AG08395 (cell line): ENCODE measurements around the gene GRIK2.
"Not testable (repeated sequence)": the region's sequence is repeated elsewhere in the genome, so short reads cannot be mapped to it uniquely, and the experiment has no call there.

Source experiments
- DNase-seq: peaks from one replicate; pipeline ENCODE4 v3.0.0; 2012; ENCODE audit warnings: mixed read lengths, low spot score

Gene GRIK2

DNA sequence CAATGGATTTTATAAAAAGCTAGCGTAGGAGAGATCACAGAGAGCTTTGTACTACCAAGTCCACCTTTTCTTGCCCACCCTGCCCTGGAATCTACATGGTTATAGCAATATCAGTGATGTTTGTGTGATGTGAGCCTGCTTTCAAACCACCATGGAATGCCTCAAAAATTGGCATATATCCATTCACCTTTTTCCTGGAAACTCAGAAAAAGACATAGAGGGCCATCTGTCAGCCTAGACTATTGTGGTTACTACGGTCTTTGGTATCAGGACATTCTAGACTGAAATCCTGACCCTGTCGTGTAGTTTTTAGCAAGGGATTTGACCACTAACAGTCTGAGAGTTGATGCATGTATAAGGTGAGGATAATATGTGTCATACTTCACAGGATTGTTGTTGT, 239.6 kb downstream of the GRIK2 start:
- no peak for DNase-seq

DNA sequence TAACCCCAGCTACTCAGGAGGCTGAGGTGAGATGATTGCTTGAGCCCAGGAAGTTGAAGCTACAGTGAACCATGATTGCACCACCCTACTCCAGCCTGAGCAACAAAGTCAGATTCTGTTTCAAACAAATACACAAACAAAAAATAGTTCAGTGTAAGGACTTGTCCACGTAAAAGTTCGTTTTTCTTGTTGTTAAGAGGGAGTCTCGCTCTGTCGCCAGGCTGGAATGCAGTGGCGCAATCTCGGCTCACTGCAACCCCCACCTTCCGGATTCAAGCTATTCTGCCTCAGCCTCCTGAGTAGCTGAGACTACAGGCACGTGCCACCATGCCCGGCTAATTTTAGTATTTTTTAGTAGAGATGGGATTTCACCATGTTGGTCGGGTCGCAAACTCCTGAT, 245.4 kb downstream of the GRIK2 start:
- not testable (repeated sequence) for DNase-seq

DNA sequence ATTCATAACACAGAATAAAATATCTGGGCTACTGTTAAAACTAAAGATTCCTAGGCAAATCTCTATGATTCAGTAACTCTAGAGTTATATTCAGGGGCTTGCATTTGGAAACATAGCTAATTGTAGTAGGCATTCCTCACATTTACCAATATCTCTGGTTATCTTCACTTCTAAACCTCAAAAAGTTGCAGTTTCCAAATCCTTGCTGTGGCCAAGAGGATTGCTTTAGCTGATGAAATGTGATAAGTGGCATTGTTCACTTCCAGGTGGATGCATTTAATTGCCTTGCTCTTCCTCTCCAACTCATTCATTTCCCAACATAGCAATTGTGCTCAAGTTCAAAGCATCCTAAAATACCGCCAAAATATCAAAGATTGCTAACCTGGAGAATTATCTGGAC, 246.6 kb downstream of the GRIK2 start:
- no peak for DNase-seq

- DNase-seq: no peak
Measured at GRCh38 chr6:101645770-101646169, 252.3 kb downstream of the GRIK2 start.

GRCh38 chr6:101650402-101651100, 257.0 kb downstream of the GRIK2 start:
- DNase-seq: no peak

DNA sequence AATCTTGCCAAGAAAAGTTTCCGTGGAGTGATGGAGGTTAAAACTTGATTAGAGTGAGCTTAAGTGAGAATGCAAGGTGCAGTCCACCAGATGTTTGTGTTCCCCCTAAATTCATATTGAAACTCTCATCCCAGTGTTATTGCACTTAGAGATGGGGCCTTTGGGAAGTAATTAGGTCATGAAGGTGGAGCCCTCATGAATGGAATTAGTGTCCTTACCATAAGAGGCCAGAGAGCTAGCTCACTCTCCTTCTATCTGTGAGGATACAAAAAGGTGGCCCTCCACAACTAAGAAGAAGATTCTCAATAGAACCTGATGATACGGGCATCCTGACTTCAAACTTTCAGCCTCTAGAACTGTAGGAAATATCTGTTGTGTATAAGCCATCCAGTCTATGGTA, 258.6 kb downstream of the GRIK2 start:
- no peak for DNase-seq

- no peak for DNase-seq
Measured at GRCh38 chr6:101655109-101655508, 261.6 kb downstream of the GRIK2 start.

GRCh38 chr6:101662111-101662897, 268.8 kb downstream of the GRIK2 start:
- DNase-seq: no peak

DNA sequence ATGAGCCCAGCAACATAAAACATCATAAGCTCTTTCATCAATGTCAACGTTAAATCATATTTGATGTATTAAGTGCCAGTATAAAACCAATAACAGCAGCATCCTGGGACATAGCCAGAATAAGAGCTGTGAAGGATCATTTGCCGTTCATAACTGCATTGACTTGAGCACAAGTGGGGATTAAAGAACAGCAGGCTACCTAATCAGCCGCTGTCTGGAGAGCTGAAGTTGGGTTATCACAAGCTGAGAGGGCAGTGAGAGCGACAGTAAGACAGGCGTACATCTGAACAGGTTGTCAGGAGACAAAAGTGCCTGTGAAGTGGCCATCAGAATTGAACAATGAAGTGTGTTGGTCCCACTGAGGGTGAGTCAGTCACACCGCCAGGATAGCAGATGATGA, 269.6 kb downstream of the GRIK2 start:
- DNase-seq: no peak

DNA sequence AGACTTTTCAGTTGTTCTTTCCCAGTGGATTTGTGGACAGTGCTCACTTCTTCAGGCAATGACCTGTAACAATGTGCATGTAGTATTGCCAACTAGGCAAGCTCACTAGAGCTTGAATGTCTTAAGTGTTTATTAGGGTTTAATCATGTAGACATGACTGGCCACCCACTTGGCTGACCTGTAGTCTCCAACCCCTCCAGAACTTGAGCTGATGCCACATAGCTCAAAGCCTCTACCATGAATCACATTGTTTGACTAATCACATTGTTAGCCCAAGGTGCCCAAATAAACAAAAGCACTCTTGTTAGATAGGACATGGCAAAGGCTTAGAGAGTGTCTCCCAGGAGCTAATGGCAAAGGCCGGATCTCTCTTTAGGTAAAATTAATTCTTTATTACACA, 272.7 kb downstream of the GRIK2 start:
- peak; percentile 49 for DNase-seq

DNA sequence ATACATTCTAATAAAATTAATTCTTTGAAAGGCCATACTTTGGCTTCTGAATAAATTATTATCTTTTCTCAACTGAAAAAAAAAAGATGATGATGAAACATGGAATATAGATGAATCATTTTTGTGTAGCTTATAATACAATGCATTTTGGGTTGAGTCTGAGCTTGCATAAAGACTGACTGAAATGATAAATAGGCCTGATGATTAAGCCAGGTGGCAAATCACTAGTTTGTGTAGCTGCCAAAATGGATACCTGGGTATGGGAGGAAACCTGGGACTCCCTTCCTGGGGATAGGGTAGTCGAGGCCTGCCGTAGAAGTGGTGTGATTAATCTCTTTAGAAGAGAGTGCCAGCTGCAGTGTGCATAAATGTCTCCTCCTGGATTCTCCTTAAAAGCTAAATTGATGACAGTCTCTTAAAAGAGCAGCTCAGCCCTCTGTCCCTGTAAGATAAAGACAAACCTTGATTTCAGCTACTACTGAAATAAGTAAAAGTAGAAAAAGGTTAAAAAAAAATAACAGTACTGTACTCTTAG, 275.1 kb downstream of the GRIK2 start:
- no peak for DNase-seq

DNA sequence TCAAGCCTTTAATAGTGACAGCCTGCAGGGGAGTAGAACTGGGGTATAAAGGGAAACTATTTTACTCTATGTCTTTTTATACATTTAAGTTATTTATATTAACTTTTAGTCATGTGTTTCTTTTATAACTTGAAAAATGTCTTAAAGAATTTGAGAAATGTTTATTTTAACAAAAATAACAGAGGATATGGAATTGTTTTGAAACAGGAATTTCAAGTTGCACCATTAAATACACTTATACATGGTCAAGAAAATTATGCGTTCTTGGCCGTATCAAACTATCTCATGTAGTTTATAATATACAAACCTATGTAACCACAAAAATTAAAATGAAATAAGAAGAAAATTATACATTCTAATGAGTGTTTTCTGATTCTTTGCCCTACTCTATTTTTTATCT, 282.7 kb downstream of the GRIK2 start:
- no peak for DNase-seq

DNA sequence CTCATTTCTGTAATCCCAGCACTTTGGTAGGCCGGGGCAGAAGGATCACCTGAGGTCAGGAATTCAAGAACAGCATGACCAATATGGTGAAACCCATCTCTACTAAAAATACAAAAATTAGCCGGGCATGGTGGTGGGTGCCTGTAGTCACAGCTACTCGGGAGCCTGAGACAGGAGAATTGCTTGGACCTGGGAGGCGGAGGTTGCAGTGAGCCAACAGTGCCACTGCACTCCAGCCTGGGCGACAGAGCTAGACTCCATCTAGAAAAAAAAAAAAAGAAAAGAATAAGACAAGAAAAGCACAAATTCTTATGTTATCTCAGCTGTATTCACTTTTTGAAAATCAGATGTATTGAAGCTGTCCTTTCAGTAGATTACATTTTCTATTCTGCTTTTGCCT, 289.4 kb downstream of the GRIK2 start:
- no peak for DNase-seq

DNA sequence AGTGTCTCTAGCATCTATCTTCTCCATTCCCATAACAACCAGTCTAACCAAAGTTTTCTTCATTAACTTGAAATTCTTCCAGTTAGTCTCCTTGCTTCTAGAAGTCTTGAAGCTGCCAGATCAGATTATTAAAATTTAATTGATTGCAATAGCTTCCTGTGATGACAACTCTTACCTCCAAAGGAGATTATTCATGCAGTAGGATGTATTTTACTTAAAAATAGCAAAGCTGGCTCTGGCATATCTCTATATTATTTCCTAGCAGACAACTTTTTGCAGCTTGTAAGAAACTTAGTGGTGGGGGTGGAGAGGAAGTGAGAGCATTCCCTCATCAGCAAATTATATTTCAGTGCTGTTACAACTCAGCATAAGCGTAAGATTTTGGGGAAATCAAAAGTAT, 290.4 kb downstream of the GRIK2 start:
- DNase-seq: no peak

DNA sequence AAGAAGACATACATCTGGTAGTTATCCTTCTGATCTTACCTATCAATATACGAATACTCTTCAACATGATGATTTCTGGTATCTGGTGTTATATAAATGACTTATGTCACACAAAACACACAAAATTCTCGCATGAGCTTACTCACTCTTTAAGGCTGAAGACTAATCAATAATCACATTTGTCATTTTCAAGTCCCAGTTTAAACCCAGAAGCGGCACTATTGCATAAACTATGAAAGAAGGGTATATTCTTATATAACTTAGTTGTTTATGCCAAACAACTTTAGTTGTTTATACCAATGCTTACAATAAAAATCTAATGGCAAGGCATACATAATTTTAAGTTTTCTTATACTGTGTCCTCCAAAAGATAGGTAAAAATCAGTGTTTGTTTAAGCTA, 293.1 kb downstream of the GRIK2 start:
- DNase-seq: no peak

DNA sequence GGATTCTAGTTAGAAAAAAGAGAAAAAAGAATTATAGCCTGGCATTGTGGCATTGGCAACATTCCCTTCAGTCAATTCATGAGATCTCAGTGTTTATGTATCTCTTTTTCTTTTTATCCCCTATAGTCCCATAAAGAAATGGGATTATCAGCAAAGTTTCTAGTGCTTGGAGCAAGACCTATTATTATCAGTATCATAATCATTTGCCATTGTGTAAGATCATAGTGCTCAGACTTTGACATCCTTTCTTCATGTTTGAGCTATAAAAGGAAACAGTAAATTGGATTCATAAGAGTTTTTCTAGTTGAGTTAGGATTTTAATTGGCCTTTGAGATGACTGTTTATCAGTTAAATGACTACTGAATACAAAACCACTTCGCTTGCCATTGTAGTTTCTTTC, 295.6 kb downstream of the GRIK2 start:
- no peak for DNase-seq

GRCh38 chr6:101689695-101690094, 296.2 kb downstream of the GRIK2 start:
- DNase-seq: no peak

DNA sequence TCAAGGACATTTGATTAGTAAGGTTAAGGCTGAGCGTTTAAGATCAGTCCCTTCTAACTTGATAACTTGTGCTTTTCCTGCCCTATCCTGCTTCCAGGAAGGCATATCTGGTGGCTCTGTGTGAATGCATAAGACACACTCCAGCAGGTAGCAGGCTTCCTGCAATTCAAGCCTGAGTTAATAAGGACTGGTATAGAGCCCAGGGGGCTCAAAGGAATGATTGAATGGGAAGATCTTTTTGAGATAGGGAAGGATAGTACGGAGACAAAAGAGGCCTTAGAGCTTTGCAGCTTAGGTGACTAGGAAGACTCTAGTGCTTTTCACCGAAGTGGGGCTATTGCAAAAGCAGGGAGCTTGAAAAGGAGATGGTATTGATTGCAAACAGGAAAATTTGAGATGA, 307.1 kb downstream of the GRIK2 start:
- DNase-seq: no peak

DNA sequence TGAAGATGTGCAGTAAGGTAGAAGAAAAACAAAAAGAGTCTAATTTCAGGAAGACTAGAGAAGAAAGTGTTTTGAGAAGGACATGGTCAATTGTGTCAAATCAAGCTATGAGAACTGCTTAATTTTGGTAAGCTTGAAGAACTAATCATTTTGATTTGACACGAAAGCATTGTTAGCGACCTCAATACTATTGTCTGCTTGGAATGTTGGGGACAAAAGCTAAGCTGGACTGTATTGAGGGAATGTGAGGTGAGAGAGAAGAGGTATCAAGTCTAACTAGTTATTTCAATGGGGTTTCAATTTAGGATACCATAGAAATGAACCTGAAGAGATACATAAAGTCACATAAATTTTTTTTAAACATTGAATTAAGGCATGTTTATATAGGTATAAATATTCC, 309.8 kb downstream of the GRIK2 start:
- no peak for DNase-seq

DNA sequence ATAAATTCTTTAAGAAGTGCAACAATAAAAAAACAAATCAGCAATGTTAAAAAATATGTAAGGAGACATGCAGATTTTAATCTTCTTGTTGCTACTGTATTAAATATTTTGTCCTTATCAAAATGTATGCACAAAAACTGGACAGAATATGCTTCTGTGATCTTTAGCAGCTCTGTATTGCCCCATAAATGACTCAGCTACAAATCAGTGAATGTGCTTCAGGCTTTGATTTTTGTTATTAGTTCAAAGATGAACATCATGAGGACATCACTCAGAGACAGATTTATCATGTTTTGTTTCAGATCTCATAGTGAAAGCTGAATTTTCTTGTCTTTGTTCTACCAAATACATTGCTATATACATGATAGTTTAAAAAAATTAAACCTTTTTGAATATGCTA, 312.4 kb downstream of the GRIK2 start:
- DNase-seq: no peak

DNA sequence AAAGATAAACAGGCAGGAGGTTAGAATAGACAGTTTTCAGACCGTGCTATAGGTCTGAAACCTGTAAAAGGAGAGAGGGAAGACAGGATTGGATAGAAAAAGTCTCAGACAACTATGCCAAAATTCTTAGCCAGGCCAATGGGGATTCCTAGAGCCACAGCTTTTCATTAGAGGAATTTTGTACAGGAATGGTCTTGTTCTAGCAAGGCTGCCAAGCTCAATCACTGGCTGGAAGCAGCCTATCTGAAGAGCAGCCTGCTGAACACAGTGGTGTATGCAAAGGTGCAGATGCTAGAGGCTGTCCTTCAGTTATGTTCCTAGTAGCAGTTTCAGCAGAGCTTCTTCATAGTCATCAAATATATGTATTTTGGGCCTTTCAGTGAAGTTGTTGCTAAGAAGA, 313.1 kb downstream of the GRIK2 start:
- DNase-seq: no peak

- no peak for DNase-seq
Measured at GRCh38 chr6:101711518-101711917, 318.0 kb downstream of the GRIK2 start.

DNA sequence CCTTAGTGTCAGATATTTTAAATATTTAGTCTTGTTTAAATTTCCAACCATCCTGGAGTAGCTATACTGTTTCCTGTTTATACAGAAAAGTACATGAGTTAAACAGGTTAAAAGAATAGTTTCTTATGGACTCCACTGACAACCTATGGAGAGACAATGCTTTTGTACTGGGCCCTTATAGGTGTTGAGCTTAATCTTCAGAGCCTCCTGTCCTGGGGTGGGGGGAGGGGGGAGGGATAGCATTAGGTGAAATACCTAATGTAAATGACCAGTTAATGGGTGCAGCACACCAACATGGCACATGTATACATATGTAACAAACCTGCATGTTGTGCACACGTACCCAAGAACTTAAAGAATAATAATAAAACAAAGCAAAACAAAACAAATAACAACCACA, 322.9 kb downstream of the GRIK2 start:
- DNase-seq: no peak

GRCh38 chr6:101716810-101717209, 323.3 kb downstream of the GRIK2 start:
- DNase-seq: no peak
